Motor neuron (in vitro differentiated cells): ENCODE results near the gene SLC2A13. TPM values are rescaled to one million over a fixed set of nuclear protein-coding genes. Genes with fewer than 3 reads are reported as not detected.

Experiments
- ATAC-seq, 8 experiments: fragments of 200-7000 bp; cut with Tn5 transposase; replicated peaks in 6 of 8; 2 replicates each; pipeline ENCODE4 v1.8.0; 2021; ENCODE audit warnings: mild to moderate bottlenecking in 8 of 8, moderate library complexity in 8 of 8
- H3K27ac ChIP-seq, 2 donors: fragments of 250-450 bp; sonication (Bioruptor Pico); 2 replicates each; pipeline ENCODE4 v1.9.0; 2021; ENCODE audit warnings: antibody characterized with exemption in 2 of 2, mild to moderate bottlenecking in 2 of 2, moderate library complexity in 1 of 2
- H3K4me1 ChIP-seq, 2 donors: fragments of 250-450 bp; sonication (Bioruptor Pico); replicated peaks in 1 of 2; 2 replicates each; pipeline ENCODE4 v1.6.1; 2021; ENCODE audit warnings: antibody characterized with exemption in 2 of 2, mild to moderate bottlenecking in 2 of 2, moderate library complexity in 1 of 2
- H3K4me3 ChIP-seq, 5 donors: fragments of 250-450 bp; sonication (Bioruptor Pico); 2 replicates each; pipeline ENCODE4 v1.9.0; 2021; ENCODE audit warnings: antibody characterized with exemption in 5 of 5, mild to moderate bottlenecking in 5 of 5, moderate library complexity in 4 of 5
- WGBS, 10 experiments: fragments of 450-650 bp; shearing (Covaris generic); methylation state at CpG; one replicate each; pipeline ENCODE4 v1.0.0; 2022; 5-methylcytosine and 5-hydroxymethylcytosine counted together
- in situ Hi-C, 9 experiments: fragments of 400-800 bp; cut with MboI; loops; one replicate each; pipeline ENCODE4 v1.15.0; 2021; ENCODE audit warnings: low sequenced_read_pairs in 9 of 9, low pct_unique_long_range_greater_than_20kb in 2 of 9; ENCODE audit not compliant: unreplicated experiment in 9 of 9
- total RNA-seq, 8 experiments: library from RNA; unstranded; fragments of 300-600 nt; gene quantifications; 2 replicates each; pipeline versions ENCODE4 v1.2.3 to v1.2.4, GENCODE V29; 2022

The SLC2A13 gene
- total RNA-seq, 8 experiments from 2014 or later, result 4.0 to 26.7 (median 7.4) TPM

DNA sequence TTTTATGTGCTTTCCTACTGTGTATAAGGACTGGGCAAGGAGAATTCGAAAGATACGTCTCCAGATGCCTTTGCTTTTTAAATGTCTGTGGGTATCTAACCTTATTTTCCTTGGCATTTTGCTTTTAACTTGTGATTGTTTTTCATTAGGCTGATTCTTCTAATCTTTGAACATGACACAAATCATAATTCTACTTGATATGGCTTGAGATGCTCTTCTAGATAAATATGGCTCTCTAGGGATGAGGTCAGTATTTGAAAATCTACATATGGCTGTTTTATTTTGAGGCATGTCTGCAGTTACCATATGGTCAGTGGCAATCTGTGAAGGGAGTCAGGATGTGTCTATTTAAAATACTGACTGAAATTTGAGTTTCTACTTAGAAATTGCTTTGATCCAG is 139.2 kb downstream of the SLC2A13 start:
- in situ Hi-C loops, result no loop called here
- WGBS, 10 experiments, result 0 to 100% (median 81%) methylated on average over 1 to 2 of the region's 2 CpGs; no CpG with 5 or more reads in 2 of the 10 experiments

DNA sequence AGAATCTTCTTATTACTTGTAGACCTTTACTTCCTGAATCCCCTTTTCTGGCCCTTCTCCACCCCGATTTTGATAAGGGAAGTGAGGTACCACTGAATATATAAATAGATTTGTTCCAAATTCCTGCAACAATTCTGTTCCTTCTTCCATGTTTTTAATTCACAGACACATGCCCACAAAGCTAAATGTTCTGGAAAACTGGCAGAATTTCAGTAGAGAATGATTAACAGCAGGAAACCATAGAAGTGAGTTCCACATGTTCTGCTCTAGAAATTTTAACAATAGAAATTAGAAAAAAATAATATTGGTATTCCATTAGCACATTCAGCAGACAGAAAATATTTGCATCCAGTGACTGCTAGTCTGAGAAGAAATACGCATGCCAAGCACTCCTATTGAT is 139.6 kb downstream of the SLC2A13 start:
- in situ Hi-C loops, result no loop called here
- WGBS, 10 experiments, result 0 to 100% (median 83%) methylated on average over 1 to 2 of the region's 2 CpGs; no CpG with 5 or more reads in 1 of the 10 experiments
- Histone ChIP-seq H3K4me3 (no peak overlapping the region), H3K4me1 (peaks cover 0 to 18% of the 10 kb centered on the region in 2 donors), H3K27ac (no peak overlapping the region)
- no peak for ATAC-seq

More for the DNA sequence above, 139.2 kb downstream of the SLC2A13 start:
- peak in 6 of 8 experiments; percentile 49 to 93 (median 60) for ATAC-seq
- Histone ChIP-seq H3K4me1 (peaks cover 0 to 18% of the 10 kb centered on the region in 2 donors), H3K4me3 (no peak overlapping the region), H3K27ac (no peak overlapping the region)

GRCh38 chr12:39959467-39959866 is 146.4 kb downstream of the SLC2A13 start:
- no peak overlapping the region for H3K27ac ChIP-seq
- no peak overlapping the region for H3K4me3 ChIP-seq
- in situ Hi-C loops, result no loop called here
- no peaks in the 10 kb centered on the region for H3K4me1 ChIP-seq
- ATAC-seq, result no peak
- 13 to 100% (median 66%) methylated on average over 1 to 2 of the region's 2 CpGs; no CpG with 5 or more reads in 2 of the 10 experiments for WGBS, 10 experiments

- Histone ChIP-seq H3K4me1 (no peaks in the 10 kb centered on the region), H3K4me3 (no peak overlapping the region), H3K27ac (no peak overlapping the region)
- WGBS, 10 experiments, result 19 to 100% (median 80%) methylated on average over 1 to 2 of the region's 2 CpGs; no CpG with 5 or more reads in 1 of the 10 experiments
- no peak for ATAC-seq
- in situ Hi-C loops, result no loop called here
Measured at GRCh38 chr12:39959031-39959430, 146.8 kb downstream of the SLC2A13 start.

DNA sequence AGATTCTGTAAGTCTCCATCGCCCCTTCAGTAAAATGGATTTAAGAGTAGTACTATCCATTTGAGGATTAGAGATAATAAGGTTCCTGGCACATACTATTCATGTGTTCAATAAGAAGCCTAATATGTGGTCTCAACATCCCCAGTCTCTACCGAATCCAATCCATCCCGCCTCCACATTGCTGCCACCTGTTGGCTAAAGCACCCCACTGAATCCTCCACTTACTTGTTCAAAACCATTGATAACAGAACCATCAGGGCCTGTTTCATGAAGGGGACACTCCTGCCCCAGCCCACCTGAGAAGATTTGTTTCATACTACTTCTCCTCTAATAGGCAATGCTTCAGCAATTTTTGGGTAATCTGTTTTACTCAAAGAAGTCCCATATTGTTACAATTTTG is 147.5 kb downstream of the SLC2A13 start:
- no peak overlapping the region for H3K27ac ChIP-seq
- no peaks in the 10 kb centered on the region for H3K4me1 ChIP-seq
- 83 to 100% (median 100%) methylated on average over 1 to 3 of the region's 3 CpGs; no CpG with 5 or more reads in 4 of the 10 experiments for WGBS, 10 experiments
- no peak for ATAC-seq
- in situ Hi-C loops, result no loop called here
- H3K4me3 ChIP-seq, result no peak overlapping the region

GRCh38 chr12:39956725-39957124 is 149.2 kb downstream of the SLC2A13 start:
- no peak overlapping the region for H3K27ac ChIP-seq
- no peaks in the 10 kb centered on the region for H3K4me1 ChIP-seq
- no peak overlapping the region for H3K4me3 ChIP-seq
- in situ Hi-C loops, result no loop called here
- no peak for ATAC-seq
- WGBS, 10 experiments, result 40 to 100% (median 81%) methylated on average over 1 to 2 of the region's 2 CpGs; no CpG with 5 or more reads in 4 of the 10 experiments

DNA sequence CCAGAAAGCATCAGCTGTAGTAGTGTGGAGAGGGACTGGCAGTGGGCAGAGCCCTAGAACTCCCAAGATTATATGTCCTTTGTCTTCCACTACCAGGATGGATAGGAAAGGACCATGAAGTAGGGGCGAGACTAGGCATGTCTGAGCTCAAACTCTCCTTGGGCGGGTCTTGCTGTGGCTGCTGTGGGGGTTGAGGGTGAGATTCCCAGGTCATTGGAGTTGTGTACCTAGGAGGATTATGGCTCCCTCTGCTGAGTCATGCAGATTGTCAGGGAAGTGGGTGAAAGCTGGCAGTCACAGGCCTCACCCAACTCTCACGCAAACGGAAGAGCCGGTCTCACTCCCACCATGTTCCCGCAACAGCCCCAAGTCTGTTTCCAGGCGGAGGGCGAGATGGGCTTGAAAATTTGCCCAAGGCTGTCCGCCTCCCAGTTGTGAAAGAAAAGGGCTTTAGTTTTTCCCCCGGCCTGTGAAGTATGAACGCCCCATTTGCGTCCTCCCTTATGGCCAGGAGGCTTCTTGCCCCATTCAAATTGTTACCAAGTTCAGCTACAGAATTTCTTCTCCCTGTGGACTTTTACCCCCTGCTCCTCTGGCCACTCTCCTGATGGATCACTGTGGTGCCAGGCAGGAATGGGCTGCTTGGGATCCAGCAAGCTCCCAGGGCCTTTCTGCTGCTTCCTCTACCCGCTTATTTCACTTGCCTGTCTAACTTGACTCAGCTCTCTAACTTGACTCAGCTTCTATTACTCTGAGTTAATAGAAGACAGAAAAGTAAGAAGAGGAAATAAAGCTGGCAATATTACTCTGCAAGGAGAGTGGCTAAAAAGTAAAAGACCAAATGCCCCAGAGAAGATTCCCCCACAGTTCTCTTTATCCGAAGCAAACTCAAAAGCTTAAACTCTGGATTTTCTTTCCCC is 159.3 kb downstream of the SLC2A13 start:
- Histone ChIP-seq H3K4me1 (no peaks in the 10 kb centered on the region), H3K27ac (no peak overlapping the region), H3K4me3 (no peak overlapping the region)
- 60 to 100% (median 92%) methylated on average over 1 to 12 of the region's 14 CpGs; no CpG with 5 or more reads in 1 of the 10 experiments for WGBS, 10 experiments
- in situ Hi-C loops, result no loop called here
- ATAC-seq, result no peak

DNA sequence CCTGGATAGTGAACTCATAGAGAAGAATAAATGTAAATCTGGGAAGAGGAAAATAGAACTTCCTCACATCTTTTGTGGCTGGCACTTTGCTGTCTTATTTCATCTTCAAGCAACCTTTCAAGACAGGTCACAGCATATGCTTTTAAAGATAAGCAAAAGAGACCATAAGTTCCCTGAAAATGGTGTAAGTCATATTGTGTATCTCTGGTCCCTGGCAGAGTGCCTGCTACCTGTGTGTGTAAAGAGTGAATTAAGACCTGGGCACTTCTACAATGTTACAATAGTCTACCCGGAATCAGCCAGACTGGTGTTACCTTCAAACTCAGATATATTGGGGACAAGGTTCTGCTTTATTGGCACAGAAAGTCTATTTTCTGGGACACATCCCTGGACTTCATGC is 168.8 kb downstream of the SLC2A13 start:
- in situ Hi-C loops, result no loop called here
- 80 to 100% (median 100%) methylated on average over 1 of the region's 1 CpG; no CpG with 5 or more reads in 3 of the 10 experiments for WGBS, 10 experiments
- H3K27ac ChIP-seq, result no peak overlapping the region
- no peak overlapping the region for H3K4me3 ChIP-seq
- ATAC-seq, result no peak
- no peaks in the 10 kb centered on the region for H3K4me1 ChIP-seq

GRCh38 chr12:39935839-39936238 is 170.0 kb downstream of the SLC2A13 start:
- in situ Hi-C loops, result no loop called here
- Histone ChIP-seq H3K27ac (no peak overlapping the region), H3K4me1 (no peaks in the 10 kb centered on the region), H3K4me3 (no peak overlapping the region)
- WGBS, 10 experiments, result 84 to 100% (median 95%) methylated on average over 1 to 2 of the region's 2 CpGs; no CpG with 5 or more reads in 5 of the 10 experiments
- ATAC-seq, result no peak

DNA sequence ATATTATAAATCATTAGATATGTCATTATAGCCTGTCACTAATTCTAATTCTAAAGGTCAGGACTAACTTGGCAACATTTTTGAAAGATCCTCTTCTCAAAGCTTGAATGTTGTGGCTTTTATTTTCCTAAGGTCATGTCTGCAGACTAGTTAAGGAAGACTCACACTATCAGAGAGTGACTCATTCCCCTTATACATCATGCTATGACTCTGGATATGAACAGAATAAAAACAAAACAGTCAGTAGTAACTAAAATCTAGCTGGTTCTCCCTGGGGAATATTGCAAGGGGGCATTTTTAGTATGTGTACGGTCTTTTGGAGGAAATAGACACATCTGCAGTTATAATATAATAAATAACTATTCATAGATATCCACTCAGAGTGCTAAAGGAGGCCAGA is 170.6 kb downstream of the SLC2A13 start:
- WGBS, 10 experiments, result 14 to 100% (median 94%) methylated on average over 1 of the region's 1 CpG; no CpG with 5 or more reads in 4 of the 10 experiments
- Histone ChIP-seq H3K4me3 (no peak overlapping the region), H3K27ac (no peak overlapping the region), H3K4me1 (peaks cover 0 to 5% of the 10 kb centered on the region in 2 donors)
- in situ Hi-C loops, result no loop called here
- peak in 1 of 8 experiments; percentile 50 for ATAC-seq

- no peak overlapping the region for H3K27ac ChIP-seq
- in situ Hi-C loops, result no loop called here
Measured at GRCh38 chr12:39931857-39932256, 174.0 kb downstream of the SLC2A13 start.

DNA sequence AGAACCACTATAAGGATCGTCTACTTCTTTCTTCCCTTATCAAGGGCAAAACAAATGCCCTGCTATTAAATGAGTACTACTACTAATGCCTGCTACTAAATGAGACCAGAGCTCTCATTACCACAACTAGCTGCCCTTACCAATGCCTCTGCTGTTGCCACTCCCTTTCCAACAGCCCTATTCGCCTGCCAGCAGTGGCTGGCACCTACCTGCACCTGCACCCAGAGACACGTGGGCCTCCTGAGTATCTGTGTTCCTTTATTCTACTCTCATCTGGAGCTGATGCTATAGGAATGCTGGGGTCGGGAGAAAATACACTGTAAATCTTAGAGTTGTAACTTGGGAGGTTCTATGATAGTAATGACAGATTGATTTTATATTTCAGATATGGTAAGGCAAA is 174.7 kb downstream of the SLC2A13 start:
- 40 to 100% (median 69%) methylated on average over 1 to 3 of the region's 4 CpGs; no CpG with 5 or more reads in 2 of the 10 experiments for WGBS, 10 experiments

More at GRCh38 chr12:39931857-39932256, 174.0 kb downstream of the SLC2A13 start:
- no peak for ATAC-seq
- peaks cover 0 to 7% of the 10 kb centered on the region in 2 donors for H3K4me1 ChIP-seq
- no peak overlapping the region for H3K4me3 ChIP-seq

DNA sequence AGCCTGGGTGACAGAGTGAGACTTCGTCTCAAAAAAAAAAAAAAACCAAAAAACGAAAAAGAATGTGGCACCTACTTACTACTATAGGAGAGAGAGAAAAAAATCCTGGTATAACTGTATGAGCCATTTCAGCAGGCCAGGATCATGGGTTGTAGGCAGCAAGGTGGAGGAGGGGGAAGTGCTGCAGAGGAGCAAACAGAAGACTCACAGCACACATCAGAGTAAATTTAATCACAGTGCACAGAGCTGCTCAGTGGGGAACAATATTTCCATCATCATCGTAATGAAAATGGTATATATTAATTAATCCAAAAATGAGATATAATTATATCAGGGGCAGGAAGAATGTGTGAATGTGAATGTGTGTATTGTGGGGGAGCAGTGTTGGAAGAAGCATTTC is 175.8 kb downstream of the SLC2A13 start:
- 17 to 100% (median 69%) methylated on average over 1 to 3 of the region's 3 CpGs; no CpG with 5 or more reads in 2 of the 10 experiments for WGBS, 10 experiments
- in situ Hi-C loops, result no loop called here

More for the DNA sequence above, 174.7 kb downstream of the SLC2A13 start:
- H3K4me3 ChIP-seq, result no peak overlapping the region
- peaks cover 0 to 7% of the 10 kb centered on the region in 2 donors for H3K4me1 ChIP-seq
- ATAC-seq, result no peak
- no peak overlapping the region for H3K27ac ChIP-seq
- in situ Hi-C loops, result no loop called here

More for the DNA sequence above, 175.8 kb downstream of the SLC2A13 start:
- H3K4me1 ChIP-seq, result peaks cover 0 to 7% of the 10 kb centered on the region in 2 donors
- no peak overlapping the region for H3K27ac ChIP-seq
- H3K4me3 ChIP-seq, result no peak overlapping the region
- ATAC-seq, result peak in 4 of 8 experiments; percentile 31 to 78 (median 40)
